ENCODE data around the gene STAT5A. TPM values are rescaled to one million over a fixed set of nuclear protein-coding genes. Genes with fewer than 3 reads are reported as not detected.

Gene STAT5A
- total RNA-seq, 1 experiment from 2014 or later: 0.19 TPM

DNA sequence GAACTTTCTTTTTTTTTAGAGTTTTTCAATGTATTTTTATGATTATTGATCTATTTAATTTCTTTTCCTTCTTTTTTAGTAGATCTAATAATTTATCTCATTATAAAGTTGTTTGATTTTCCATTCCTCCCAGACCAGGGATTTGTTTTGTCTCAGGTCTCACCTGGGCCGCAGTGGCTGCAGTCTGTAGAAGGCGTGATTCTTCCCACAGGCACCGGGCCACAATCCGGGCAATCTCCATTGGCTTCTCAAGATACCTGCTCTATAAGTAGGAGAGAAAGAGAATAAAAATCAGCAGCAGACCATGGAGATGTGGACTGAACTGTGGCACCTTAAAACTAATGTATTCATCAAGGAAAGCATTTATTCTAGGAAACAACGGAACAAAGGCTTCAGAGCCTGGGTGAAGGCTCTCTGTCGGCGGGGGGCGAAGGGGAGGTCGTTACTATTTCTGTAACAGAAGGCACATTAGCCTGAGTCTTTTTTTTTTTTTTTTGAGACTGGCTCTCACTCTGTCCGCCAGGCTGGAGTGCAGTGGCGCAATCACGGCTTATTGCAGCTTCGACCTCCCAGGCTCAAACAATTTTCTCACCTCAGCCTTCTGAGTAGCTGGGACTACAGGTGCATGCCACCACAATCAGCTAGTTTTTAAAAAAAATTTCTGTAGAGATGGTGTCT, 57.2 kb downstream of the STAT5A start:
- no TSS peak for BruUV-seq (replicated peaks)

DNA sequence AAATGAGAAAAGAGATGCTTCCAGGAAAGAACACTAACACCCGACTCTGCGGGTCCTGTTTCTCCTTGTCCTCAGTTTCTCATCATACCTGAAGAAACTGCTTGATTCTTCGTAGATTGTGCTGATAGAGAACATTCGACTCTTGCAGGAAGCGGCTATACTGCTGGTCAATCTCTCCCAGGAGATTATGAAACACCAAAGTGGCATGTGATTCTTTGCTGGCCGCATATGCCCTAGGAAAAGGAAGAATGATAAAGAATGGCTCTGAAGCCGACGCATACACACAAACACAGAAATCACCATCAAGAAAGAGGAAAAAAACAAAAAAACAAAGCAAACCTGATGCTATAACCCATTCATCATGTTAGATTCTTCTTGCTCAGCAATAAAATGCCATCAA, 58.2 kb downstream of the STAT5A start:
- DNase-seq (ENCODE audit: low spot score): no peak
- Histone ChIP-seq H3K27me3 (replicated peaks; ENCODE audit: insufficient read depth, low read depth, low read length, poor library complexity) (no peaks in the 10 kb centered on the region), H3K36me3 (ENCODE audit: insufficient read depth, low read length, poor library complexity, severe bottlenecking) (peaks cover 3% of the 10 kb centered on the region), H3K4me1 (ENCODE audit: insufficient read depth, low read length, poor library complexity, severe bottlenecking) (no peaks in the 10 kb centered on the region), H3K27ac (ENCODE audit: low read depth, low read length, poor library complexity, severe bottlenecking) (no peak overlapping the region), H3K4me3 (ENCODE audit: low read depth, low read length, poor library complexity, severe bottlenecking) (no peak overlapping the region), H3K9me3 (ENCODE audit: low read depth, low read length, poor library complexity, severe bottlenecking) (no peaks in the 10 kb centered on the region)
- ChIA-PET CTCF (no interaction called here), POLR2A (ENCODE audit: low non-redundant PET) (no interaction called here)
- BruUV-seq (replicated peaks): no TSS peak
- intact Hi-C loops (cut with micrococcal nuclease; ENCODE audit: unreplicated experiment): no loop called here
- TF ChIP-seq, protein P1, sequence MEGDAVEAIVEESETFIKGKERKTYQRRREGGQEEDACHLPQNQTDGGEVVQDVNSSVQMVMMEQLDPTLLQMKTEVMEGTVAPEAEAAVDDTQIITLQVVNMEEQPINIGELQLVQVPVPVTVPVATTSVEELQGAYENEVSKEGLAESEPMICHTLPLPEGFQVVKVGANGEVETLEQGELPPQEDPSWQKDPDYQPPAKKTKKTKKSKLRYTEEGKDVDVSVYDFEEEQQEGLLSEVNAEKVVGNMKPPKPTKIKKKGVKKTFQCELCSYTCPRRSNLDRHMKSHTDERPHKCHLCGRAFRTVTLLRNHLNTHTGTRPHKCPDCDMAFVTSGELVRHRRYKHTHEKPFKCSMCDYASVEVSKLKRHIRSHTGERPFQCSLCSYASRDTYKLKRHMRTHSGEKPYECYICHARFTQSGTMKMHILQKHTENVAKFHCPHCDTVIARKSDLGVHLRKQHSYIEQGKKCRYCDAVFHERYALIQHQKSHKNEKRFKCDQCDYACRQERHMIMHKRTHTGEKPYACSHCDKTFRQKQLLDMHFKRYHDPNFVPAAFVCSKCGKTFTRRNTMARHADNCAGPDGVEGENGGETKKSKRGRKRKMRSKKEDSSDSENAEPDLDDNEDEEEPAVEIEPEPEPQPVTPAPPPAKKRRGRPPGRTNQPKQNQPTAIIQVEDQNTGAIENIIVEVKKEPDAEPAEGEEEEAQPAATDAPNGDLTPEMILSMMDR (conservative IDR thresholded peaks at IDR 0.05; ENCODE audit: low read depth, low read length): no peak

More for the DNA sequence above, 57.2 kb downstream of the STAT5A start:
- H3K36me3 ChIP-seq (ENCODE audit: insufficient read depth, low read length, poor library complexity, severe bottlenecking): peaks cover 3% of the 10 kb centered on the region
- H3K4me3 ChIP-seq (ENCODE audit: low read depth, low read length, poor library complexity, severe bottlenecking): no peak overlapping the region
- no peak for TF ChIP-seq EZH2 (IDR thresholded peaks at IDR 0.05; ENCODE audit: borderline replicate concordance, low read depth, low read length, poor library complexity, severe bottlenecking)
- TF ChIP-seq, protein P1 (conservative IDR thresholded peaks at IDR 0.05; ENCODE audit: low read depth, low read length): no peak
- no peak for DNase-seq (ENCODE audit: low spot score)
- CTCF ChIA-PET: no interaction called here
- no peaks in the 10 kb centered on the region for H3K4me1 ChIP-seq (ENCODE audit: insufficient read depth, low read length, poor library complexity, severe bottlenecking)
- intact Hi-C loops (cut with micrococcal nuclease; ENCODE audit: unreplicated experiment): no loop called here
- POLR2A ChIA-PET (ENCODE audit: low non-redundant PET): no interaction called here
- H3K9me3 ChIP-seq (ENCODE audit: low read depth, low read length, poor library complexity, severe bottlenecking): no peaks in the 10 kb centered on the region
- no peak overlapping the region for H3K27ac ChIP-seq (ENCODE audit: low read depth, low read length, poor library complexity, severe bottlenecking)
- no peaks in the 10 kb centered on the region for H3K27me3 ChIP-seq (replicated peaks; ENCODE audit: insufficient read depth, low read depth, low read length, poor library complexity)

- BruUV-seq (replicated peaks): no TSS peak
- no peaks in the 10 kb centered on the region for H3K4me1 ChIP-seq (ENCODE audit: insufficient read depth, low read length, poor library complexity, severe bottlenecking)
- intact Hi-C loops (cut with micrococcal nuclease; ENCODE audit: unreplicated experiment): no loop called here
- no peak for DNase-seq (ENCODE audit: low spot score)
- no peaks in the 10 kb centered on the region for H3K9me3 ChIP-seq (ENCODE audit: low read depth, low read length, poor library complexity, severe bottlenecking)
- H3K27ac ChIP-seq (ENCODE audit: low read depth, low read length, poor library complexity, severe bottlenecking): no peak overlapping the region
- ChIA-PET POLR2A (ENCODE audit: low non-redundant PET) (no interaction called here), CTCF (no interaction called here)
- H3K27me3 ChIP-seq (replicated peaks; ENCODE audit: insufficient read depth, low read depth, low read length, poor library complexity): no peaks in the 10 kb centered on the region
- no peak overlapping the region for H3K4me3 ChIP-seq (ENCODE audit: low read depth, low read length, poor library complexity, severe bottlenecking)
- peaks cover 3% of the 10 kb centered on the region for H3K36me3 ChIP-seq (ENCODE audit: insufficient read depth, low read length, poor library complexity, severe bottlenecking)
- no peak for TF ChIP-seq EZH2 (IDR thresholded peaks at IDR 0.05; ENCODE audit: borderline replicate concordance, low read depth, low read length, poor library complexity, severe bottlenecking)
- TF ChIP-seq, protein P1 (conservative IDR thresholded peaks at IDR 0.05; ENCODE audit: low read depth, low read length): no peak
Observed at GRCh38 chr17:42347198-42347597, 58.9 kb downstream of the STAT5A start.

All from A673 (cell line).